ENCODE measurements around the gene CAMKK1. TPM values are rescaled to one million over a fixed set of nuclear protein-coding genes. Genes with fewer than 3 reads are reported as not detected.

The CAMKK1 gene
- total RNA-seq, 6 donors from 2014 or later = 4.9 to 23.0 (median 11.0) TPM

DNA sequence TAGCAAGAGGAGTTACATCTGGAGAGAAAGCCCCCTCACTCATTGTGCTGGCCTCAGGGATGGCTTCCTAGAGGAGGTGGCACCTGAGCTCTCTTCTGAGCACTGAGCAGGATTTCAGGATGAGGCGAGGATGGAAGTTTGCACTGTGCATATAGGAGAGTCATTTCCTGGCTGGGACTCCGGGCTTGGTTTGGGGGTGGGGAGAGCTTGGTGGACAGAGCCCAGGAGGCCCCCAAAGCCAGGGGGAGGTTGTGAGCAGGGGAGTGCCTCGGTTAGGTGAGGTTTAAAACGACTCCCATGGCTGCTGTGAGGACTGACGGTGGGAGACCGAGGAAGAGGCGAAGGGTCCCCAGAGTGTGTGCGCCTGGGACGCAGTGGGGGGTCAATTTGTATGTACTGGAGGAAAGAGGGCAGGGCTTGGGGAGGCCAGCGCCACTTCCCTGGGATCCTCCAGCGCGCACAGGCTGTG, 1.2 kb downstream of the CAMKK1 start:
- ATAC-seq (ENCODE audit: low FRiP score in 2 of 2) = no peak
- Histone ChIP-seq H3K36me3 (no peaks in the 10 kb centered on the region), H3K27me3 (peaks cover 0 to 3% (median 0%) of the 10 kb centered on the region in 4 donors), H3K4me3 (peak overlapping the region in 3 of 4 donors; percentile 60 to 94 (median 80)), H3K27ac (peak overlapping the region in 3 of 4 donors; percentile 67 to 86 (median 78)), H3K9me3 (no peaks in the 10 kb centered on the region), H3K4me1 (peaks cover 69 to 83% (median 71%) of the 10 kb centered on the region in 4 donors)
- 32 to 50% methylated on average over 12 of the region's 12 CpGs for WGBS, 2 donors
- no peak for TF ChIP-seq POLR2AphosphoS5 (IDR thresholded peaks at IDR 0.05)
- no peak for TF ChIP-seq CTCF (IDR thresholded peaks at IDR 0.05)
- TF ChIP-seq EP300 (IDR thresholded peaks at IDR 0.05) = no peak
- no peak for TF ChIP-seq POLR2A (IDR thresholded peaks at IDR 0.05)
- no peak for DNase-seq

GRCh38 chr17:3890878-3891219, 2.0 kb downstream of the CAMKK1 start:
- no peaks in the 10 kb centered on the region for H3K36me3 ChIP-seq
- no peak overlapping the region for H3K27ac ChIP-seq
- no peak for TF ChIP-seq EP300 (IDR thresholded peaks at IDR 0.05)
- TF ChIP-seq POLR2A (IDR thresholded peaks at IDR 0.05) = no peak
- TF ChIP-seq POLR2AphosphoS5 (IDR thresholded peaks at IDR 0.05) = no peak
- TF ChIP-seq CTCF (IDR thresholded peaks at IDR 0.05) = no peak
- H3K4me1 ChIP-seq = peaks cover 71 to 84% (median 74%) of the 10 kb centered on the region in 4 donors
- no peak for DNase-seq
- no peaks in the 10 kb centered on the region for H3K9me3 ChIP-seq
- ATAC-seq (ENCODE audit: low FRiP score in 2 of 2) = no peak
- WGBS, 2 donors = 77 to 80% methylated on average over 4 of the region's 4 CpGs
- H3K4me3 ChIP-seq = no peak overlapping the region
- peaks cover 0 to 3% (median 0%) of the 10 kb centered on the region in 4 donors for H3K27me3 ChIP-seq

DNA sequence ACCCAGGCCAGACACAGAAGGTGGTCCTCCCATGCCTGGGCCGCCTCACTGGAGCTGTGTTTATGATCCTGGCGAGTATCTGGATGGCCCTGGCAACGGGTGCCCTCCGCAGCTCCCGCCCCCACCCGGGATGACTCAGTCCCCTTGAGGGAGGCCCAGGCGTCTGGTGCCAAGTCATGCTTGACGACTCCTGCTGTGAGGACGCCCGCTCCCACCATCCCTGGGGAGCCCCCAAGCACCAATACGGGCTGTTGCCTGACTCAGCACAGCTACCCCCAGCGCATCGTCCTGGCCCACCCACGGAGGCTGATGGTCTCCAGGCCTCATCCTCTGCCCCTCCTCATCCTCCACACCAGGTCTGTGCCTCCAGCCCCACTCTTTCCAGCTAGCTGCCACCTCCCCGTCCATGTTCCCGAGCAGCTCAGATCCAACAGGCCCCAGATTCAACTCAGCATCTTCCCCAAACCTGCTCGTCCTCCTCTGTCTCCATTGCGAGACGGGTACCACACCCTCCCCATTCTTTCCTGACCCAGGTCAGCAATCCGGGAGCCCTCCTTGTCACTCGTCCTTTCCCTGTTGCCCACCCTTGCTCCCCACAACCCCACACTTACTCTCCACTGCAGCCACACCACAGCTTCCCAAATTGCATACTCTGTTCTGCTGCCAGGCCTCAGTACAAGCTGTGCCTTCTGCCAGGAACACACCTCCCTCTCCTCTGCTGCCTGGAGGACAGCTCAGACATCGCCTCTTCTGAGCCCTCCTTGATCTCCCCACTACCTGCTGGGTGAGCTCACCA, 2.6 kb downstream of the CAMKK1 start:
- ATAC-seq (ENCODE audit: low FRiP score in 2 of 2) = peak in 1 of 2 donors; percentile 1
- WGBS, 2 donors = 76 to 85% methylated on average over 11 to 13 of the region's 22 CpGs

GRCh38 chr17:3889325-3890012, 3.4 kb downstream of the CAMKK1 start:
- no peak for ATAC-seq (ENCODE audit: low FRiP score in 2 of 2)
- H3K27me3 ChIP-seq = peaks cover 0 to 3% (median 0%) of the 10 kb centered on the region in 4 donors
- DNase-seq = no peak
- peaks cover 0 to 8% (median under 1%) of the 10 kb centered on the region in 4 donors for H3K36me3 ChIP-seq
- TF ChIP-seq EP300 (IDR thresholded peaks at IDR 0.05) (no peak), POLR2A (IDR thresholded peaks at IDR 0.05) (peak in 1 of 4 donors; percentile 2)
- 91 to 97% methylated on average over 5 to 15 of the region's 17 CpGs for WGBS, 2 donors
- H3K27ac ChIP-seq = peak overlapping the region in 1 of 4 donors; percentile 36
- H3K4me1 ChIP-seq = peaks cover 63 to 77% (median 66%) of the 10 kb centered on the region in 4 donors
- no peaks in the 10 kb centered on the region for H3K9me3 ChIP-seq
- no peak overlapping the region for H3K4me3 ChIP-seq

More for the DNA sequence above, 2.6 kb downstream of the CAMKK1 start:
- Histone ChIP-seq H3K9me3 (no peaks in the 10 kb centered on the region), H3K4me3 (no peak overlapping the region), H3K36me3 (peaks cover 0 to under 1% (median 0%) of the 10 kb centered on the region in 4 donors), H3K27me3 (peaks cover 0 to 3% (median 0%) of the 10 kb centered on the region in 4 donors), H3K4me1 (peaks cover 68 to 84% (median 73%) of the 10 kb centered on the region in 4 donors), H3K27ac (peak overlapping the region in 1 of 4 donors; percentile 36)
- no peak for TF ChIP-seq CTCF (IDR thresholded peaks at IDR 0.05)
- peak in 1 of 4 donors; percentile 4 for TF ChIP-seq POLR2A (IDR thresholded peaks at IDR 0.05)
- peak in 1 of 2 donors; percentile 67 for DNase-seq
